ENCODE measurements around the gene SERINC5.
A peak's percentile ranks its signal among the peaks of the same experiment; 100 is the strongest.
"Not testable (repeated sequence)": the region's sequence is repeated elsewhere in the genome, so short reads cannot be mapped to it uniquely, and the experiment has no call there.

The SERINC5 gene

GRCh38 chr5:80255811-80256712 is at the start of gene SERINC5:
TSS of gene SERINC5 (minus strand) at chr5:80256048. CDS start at chr5:80255922, 126 bp downstream.
- H3K4me3 ChIP-seq (replicated peaks; ENCODE audit: low read depth, low read length): peak within 1 kb of the TSS; percentile 80
- no peak for TF ChIP-seq CTCF (IDR thresholded peaks at IDR 0.05; ENCODE audit: low read length, missing control alignments)
- peak; percentile 79 for DNase-seq (ENCODE audit: low read depth)

- no peak overlapping the region for H3K4me3 ChIP-seq (replicated peaks; ENCODE audit: low read depth, low read length)
- TF ChIP-seq CTCF (IDR thresholded peaks at IDR 0.05; ENCODE audit: low read length, missing control alignments): no peak
- DNase-seq (ENCODE audit: low read depth): no peak
Measured at GRCh38 chr5:80302636-80303035, 46.8 kb upstream of the SERINC5 start.

- not testable (repeated sequence) for DNase-seq (ENCODE audit: low read depth); H3K4me3 ChIP-seq (replicated peaks; ENCODE audit: low read depth, low read length)
Measured at GRCh38 chr5:80301342-80301741, 45.5 kb upstream of the SERINC5 start.

- not testable (repeated sequence) for H3K4me3 ChIP-seq (replicated peaks; ENCODE audit: low read depth, low read length); DNase-seq (ENCODE audit: low read depth)
Measured at GRCh38 chr5:80300796-80301195, 44.9 kb upstream of the SERINC5 start.

GRCh38 chr5:80300125-80300524 is 44.3 kb upstream of the SERINC5 start:
- H3K4me3 ChIP-seq (replicated peaks; ENCODE audit: low read depth, low read length): no peak overlapping the region
- no peak for TF ChIP-seq CTCF (IDR thresholded peaks at IDR 0.05; ENCODE audit: low read length, missing control alignments)
- no peak for DNase-seq (ENCODE audit: low read depth)

GRCh38 chr5:80299601-80300000 is 43.8 kb upstream of the SERINC5 start:
- no peak overlapping the region for H3K4me3 ChIP-seq (replicated peaks; ENCODE audit: low read depth, low read length)
- TF ChIP-seq CTCF (IDR thresholded peaks at IDR 0.05; ENCODE audit: low read length, missing control alignments): no peak
- no peak for DNase-seq (ENCODE audit: low read depth)

- no peak overlapping the region for H3K4me3 ChIP-seq (replicated peaks; ENCODE audit: low read depth, low read length)
- no peak for TF ChIP-seq CTCF (IDR thresholded peaks at IDR 0.05; ENCODE audit: low read length, missing control alignments)
- no peak for DNase-seq (ENCODE audit: low read depth)
Measured at GRCh38 chr5:80296121-80296520, 40.3 kb upstream of the SERINC5 start.

- no peak overlapping the region for H3K4me3 ChIP-seq (replicated peaks; ENCODE audit: low read depth, low read length)
- DNase-seq (ENCODE audit: low read depth): no peak
- no peak for TF ChIP-seq CTCF (IDR thresholded peaks at IDR 0.05; ENCODE audit: low read length, missing control alignments)
Measured at GRCh38 chr5:80291761-80292160, 35.9 kb upstream of the SERINC5 start.
